ENCODE measurements around the gene KCNB1.

DNA sequence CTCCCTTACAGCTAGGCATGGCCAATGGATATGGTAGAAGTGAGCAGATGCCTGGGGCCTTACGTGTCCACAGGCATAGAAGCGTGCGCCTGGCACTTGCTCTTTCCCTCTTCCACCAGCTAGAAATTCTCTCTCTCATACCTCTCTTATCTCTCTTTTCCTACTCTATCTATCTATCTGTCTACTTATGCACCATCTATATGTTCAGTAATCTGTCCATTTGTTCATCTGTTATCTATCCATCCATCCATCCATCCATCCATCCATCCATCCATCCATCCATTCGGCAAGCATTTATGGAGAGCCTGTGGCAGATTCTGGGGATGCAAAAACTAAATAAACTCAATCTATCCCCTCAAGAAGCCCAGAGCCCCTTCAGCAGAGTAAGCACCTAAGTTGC lies 70.2 kb downstream of the KCNB1 start:
- TF ChIP-seq POLR2A (IDR thresholded peaks at IDR 0.05): no peak
- TF ChIP-seq, protein P1, sequence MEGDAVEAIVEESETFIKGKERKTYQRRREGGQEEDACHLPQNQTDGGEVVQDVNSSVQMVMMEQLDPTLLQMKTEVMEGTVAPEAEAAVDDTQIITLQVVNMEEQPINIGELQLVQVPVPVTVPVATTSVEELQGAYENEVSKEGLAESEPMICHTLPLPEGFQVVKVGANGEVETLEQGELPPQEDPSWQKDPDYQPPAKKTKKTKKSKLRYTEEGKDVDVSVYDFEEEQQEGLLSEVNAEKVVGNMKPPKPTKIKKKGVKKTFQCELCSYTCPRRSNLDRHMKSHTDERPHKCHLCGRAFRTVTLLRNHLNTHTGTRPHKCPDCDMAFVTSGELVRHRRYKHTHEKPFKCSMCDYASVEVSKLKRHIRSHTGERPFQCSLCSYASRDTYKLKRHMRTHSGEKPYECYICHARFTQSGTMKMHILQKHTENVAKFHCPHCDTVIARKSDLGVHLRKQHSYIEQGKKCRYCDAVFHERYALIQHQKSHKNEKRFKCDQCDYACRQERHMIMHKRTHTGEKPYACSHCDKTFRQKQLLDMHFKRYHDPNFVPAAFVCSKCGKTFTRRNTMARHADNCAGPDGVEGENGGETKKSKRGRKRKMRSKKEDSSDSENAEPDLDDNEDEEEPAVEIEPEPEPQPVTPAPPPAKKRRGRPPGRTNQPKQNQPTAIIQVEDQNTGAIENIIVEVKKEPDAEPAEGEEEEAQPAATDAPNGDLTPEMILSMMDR (IDR thresholded peaks at IDR 0.05): no peak

All from upper lobe of left lung (tissue), 4 donors.